Stimulated activated CD8-positive, alpha-beta memory T cell treated with anti-CD3 and anti-CD28 coated beads, Interleukin-7, amount 100 ng/mL, for 4 hours (primary cell): ENCODE data around the gene PHLDA2.
A peak's percentile ranks its signal among the peaks of the same experiment; 100 is the strongest.

Source experiments
- DNase-seq, 2 donors: peaks; one replicate each; pipeline ENCODE4 v3.0.0-alpha.2; 2020; ENCODE audit warnings: low read depth in 2 of 2

PHLDA2 gene

DNA sequence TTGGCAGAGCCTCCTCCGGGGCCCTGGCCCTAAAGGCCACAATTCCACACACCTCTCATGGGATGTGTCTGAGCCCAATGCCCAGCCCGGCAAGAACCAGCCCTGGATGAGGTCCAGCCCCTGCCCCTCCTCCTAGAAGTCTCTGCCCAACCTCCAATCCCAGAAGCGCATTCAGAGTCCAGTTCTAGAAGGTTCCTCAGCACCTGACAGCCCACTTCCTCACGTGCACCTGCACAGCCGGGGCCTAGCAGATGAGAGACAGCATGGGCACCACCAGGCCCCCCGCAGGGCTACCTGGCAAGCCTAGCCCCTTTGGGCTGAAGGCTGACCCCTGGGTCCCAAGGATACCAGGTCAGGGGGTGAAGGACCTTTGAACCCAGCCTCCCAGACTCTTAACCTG is 32.2 kb downstream of the PHLDA2 start:
- DNase-seq = no peak

DNA sequence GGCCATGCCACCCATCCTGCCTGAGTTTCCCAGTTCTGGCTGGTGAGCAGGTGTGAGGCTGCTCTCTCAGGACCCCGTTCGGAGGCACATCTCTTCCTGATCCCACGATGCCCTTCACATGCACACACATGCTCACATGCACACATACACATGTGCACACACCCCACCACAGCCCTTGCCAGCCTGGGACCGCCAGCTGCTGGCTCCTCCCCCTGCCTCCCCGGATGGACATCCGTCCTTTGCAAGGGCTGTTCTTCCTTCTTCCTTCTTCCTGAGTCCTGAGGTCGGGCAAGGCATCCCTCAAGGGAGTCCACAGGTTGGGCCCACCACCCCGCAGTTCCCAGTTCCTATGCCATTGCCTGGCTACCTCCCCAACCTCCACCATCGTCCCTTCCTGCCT is 33.2 kb downstream of the PHLDA2 start:
- no peak for DNase-seq

DNA sequence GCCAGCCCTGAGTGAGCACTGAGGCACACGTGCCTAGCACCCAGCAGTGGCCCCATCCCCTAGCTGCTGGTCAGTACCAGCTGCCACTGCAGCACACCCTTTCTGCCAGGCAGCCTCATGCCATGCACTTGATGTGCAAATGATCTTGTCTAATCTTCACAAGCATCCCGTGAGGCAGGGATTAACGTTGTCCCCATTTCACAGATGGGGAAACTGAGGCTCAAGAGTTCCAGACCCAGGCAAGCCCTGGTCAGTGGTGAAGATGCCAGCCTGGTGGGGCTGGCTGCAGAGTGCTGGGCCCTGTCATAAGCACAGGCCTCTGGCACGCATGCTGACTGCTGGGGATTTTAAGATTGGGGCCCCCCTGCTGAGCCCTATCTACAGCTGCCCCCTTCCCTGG is 35.3 kb downstream of the PHLDA2 start:
- DNase-seq = no peak

DNA sequence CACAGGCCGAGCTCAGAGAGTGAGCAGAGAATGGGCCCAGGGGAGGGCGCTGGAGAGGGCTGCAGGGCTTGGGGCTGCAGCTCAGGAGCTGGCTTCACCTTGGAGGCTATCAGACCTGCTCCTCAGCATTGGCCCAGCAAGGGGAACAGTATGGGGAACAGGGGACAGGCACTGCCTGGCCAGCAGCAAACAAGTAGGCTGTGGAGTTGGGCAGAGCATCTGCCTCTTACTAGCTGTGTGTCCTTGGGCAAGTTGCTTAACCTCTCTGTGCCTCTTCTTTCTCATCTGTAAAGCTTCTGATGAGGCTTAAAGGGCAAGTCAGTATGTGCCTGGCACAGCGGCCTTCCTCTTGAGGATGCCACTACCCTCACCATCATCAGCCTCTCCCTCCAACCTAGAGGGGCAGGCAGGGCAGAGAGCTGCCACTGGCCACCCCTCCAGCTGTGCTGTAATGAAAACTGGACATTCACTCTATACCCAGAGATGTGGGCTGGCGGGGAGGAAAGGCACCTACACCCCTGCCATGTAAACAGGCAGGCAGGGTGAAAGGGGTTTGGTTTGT is 36.2 kb downstream of the PHLDA2 start:
- DNase-seq = no peak

DNA sequence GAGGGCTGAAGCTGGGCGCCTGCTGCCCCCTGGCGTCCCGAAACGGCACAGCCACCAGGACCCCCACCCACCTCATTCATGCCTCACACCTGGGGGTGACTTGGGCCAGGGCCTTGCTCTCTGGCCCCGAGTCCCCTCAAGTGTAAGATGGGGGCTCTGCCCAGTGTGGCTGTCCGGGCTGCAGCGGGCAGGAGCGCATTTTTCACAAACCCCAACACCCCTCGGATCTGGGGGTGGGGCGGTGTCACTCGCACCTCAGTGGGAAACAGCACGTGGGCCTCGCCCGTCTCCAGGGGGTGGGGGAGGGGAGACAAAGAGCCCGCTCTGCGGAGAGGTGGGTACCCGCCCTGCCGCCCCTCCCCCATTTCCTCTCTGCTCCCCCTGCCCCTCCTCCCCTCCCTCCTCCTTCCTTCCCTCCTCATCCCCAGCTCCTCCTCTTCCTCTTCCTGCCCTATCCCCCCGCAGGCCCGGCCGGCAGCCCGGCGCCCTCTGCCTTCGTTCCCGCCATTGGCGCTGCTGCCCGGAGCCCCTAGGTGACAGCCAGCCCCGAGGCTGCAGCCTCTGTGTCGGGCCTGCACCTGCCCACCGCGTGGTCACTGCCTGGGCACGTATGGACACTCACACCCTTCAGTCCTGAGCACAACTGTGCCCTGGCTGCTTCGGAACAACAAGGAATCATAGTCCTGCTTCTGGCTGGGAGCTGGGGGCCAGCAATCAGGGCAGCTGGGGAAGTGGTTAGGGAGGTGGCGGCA is 36.8 kb downstream of the PHLDA2 start:
- DNase-seq = peak in 1 of 2 donors; percentile 46

DNA sequence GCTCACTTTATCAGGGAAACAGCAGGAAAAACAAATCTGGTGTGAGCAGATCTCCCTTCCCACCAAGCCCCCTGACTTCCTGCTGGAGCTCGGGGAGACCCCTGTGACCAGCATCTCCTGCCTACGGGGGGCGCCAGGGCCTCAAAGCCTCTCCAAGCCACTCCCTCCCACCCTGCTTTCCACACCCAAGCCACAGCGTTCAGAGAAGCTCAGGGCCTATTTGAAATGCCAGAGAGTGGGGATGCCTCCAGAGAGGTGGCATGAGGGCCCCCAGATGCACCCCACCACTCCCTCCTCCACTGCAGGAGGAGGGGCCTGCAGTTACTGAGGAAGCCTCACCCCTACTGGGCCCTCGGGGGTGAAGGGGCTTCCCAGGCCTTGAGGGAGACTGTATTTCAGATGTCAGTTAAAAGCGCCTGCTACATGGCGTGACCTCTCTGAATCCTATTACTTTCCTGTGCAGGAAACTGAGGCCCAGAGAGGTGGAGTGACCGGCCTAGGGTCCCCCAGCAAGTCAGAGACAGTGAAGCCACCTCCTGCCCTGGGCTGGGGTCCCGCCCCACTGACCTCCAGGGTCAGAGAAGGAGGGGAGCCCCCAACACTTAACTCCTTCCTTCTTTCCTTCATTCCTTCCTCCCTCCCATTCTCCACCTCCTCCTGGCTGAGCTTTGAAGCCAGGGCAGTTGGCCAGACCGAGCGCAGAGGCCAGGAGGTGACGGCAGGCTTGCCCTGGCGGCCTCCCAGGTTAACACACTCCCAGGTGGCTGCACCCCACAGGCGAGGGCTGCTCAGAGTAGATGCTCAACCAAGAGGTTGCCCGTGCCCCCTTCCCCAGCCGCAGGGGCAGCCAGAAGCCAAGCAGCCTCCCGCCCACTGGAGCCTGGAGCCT is 37.6 kb downstream of the PHLDA2 start:
- DNase-seq = no peak

DNA sequence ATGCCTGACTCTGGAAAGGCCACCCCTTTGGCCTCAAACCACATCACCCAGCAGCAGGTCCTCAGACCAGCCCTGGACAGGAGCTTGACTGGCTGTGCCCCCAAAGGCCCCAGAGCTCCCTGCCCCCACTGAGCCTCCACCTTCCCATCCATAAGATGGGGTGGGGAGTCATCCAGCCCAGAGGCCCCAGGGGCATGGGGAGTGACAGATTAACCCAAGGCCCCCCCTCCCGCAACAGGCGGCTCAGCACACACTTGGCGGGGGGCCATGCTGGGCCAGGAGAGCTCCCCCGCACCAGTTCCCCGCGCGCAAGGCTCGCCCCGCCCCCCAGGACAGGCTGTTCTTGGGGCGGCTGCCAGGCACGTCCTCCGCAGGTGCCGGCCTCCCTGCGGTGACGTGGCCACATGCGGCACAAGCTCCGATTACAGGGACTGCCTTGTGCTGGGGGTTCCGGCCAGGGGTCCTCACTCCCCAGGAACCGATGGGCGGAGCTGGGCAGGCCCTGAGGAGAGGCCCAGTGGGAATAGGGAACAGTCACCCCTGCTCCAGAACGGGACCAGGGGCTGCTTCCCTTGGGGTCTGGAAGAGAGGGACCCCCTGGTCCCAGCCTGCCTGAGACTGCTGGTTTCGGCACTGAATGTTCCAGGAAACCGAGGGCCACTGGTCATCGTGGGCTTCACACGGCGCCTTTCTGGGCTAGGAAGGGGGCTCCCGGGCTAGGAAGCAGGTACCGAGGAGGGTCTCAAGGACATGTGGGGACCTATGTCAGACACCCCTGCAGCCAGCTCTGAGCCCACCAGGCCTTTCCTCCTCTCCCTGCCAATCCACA is 38.5 kb downstream of the PHLDA2 start:
- DNase-seq = no peak

DNA sequence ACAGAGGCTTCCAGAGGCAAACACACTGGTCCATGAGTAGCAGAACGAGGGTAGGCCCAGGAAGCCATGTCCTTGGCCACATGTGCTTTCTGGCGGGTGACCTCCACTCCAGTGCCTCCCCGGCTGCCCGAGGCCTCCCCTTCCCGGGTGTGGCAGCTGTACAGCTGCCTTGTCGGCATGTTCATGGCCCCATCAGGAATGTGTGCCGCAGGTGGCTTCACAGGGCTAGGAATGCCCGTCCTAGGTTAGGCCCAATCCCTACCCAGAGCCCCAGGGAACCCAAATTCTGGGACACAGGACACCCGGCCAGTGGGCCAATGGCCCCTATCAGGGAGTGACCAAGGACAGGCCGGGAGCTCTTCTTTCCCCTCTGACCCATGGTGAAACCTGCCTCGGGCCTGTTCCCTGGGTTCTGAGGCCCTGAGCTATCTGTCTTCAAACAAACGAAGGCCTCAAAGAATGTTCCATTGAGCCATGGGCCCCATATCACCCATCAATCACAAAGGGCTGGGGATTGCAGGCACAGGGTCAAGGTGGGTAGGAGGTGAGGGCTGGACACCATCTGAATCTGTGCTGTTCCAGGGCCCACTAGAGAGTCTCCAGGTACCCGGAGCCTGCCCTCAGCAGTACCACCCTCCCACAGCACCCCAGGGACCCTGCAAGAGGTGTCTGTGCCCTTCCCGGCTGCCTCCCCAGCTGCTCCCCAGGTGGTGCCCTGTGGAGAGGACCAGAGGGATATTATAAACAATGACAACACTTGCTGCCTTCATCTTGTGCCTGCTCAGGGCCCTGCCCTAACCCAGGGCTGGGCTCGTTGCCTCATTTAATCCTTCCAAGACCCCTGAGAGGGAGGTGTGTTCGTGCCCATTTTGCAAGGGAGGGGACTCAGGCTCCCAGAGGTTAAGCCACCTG is 39.6 kb downstream of the PHLDA2 start:
- no peak for DNase-seq

DNA sequence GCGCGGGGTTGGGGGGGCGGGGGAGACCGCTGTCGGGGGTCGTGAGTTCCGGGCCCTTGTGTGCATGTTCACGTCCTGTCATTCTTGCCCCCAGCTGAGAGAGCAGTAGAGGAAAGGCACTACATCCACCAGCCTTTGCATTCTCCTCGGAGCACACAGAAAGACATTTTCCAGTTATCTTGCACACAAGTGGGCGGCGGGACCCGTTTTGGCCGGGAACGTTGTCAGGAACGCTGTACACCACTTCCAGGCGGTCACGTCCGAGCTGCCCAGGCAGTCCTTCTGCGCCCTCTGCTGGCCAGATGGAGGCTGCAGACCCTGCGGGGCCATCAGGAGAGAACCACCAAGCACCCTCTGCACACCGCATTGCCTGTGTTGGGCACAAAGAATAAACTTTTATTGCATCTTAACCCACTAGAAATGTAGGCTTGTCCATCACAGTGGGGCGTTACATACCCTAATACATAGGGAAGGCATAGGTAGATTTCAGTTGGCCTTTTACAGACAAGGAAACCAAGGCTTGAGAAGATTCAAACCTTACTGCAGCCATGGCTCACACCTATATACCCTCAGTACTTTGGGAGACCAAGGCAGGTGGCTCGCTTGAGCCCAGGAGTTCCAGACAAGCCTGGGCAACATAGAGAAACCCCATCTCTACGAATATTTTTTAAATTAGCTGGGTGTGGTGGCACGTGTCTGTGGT is 40.8 kb downstream of the PHLDA2 start:
- DNase-seq = peak; percentile 66 to 76

DNA sequence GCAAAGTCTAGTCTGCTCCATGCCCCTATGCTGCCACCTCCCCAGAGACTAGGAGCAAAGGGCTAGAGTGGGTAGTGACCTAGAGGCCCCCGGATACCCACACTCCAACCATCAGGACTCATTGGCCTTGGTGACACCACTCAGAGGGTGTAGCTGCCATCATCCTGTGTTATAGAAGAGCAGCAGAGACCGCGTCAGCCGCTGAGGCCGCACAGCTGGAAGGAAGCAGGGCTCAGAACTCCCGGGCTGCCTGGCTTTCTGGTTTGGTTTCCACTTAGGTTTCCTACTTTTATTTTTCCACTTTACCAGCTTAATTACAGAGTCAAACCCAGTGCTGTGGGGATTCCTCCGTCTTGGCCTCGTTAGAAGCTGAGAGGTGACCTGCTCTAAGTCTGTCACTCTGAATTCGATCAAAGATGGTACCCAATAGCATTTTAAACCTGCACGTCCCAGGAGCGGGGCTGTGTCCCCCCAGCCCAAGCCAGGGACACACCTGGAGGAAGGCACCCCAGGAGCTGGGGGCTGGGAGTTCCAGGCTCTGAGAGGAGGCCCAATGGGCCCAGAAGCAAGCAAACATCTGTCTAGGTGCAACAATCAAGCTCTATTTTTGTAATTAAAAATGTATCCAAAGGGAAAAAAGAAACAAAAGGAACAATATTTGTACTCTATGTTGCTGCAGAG is 41.6 kb downstream of the PHLDA2 start:
- no peak for DNase-seq

DNA sequence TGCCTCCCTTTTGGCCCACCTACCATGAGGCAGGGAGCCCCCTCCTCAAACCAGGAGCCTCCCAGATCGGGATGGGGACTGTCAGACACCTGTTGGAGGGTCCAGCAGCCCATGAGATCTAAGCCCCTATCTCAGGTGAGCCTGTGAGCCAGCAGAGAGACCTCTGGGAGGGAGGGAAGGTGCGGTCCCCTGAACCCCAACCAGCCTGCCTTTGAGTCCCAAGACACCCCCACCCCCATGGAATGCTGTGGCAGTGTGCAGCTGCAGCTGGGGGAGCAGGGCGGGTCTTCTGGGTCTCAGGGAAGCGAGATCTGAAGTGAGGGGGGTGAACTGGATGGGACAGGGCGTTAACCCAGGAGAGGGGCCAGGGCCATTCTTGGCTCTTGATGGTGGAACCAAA is 42.3 kb downstream of the PHLDA2 start:
- no peak for DNase-seq

DNA sequence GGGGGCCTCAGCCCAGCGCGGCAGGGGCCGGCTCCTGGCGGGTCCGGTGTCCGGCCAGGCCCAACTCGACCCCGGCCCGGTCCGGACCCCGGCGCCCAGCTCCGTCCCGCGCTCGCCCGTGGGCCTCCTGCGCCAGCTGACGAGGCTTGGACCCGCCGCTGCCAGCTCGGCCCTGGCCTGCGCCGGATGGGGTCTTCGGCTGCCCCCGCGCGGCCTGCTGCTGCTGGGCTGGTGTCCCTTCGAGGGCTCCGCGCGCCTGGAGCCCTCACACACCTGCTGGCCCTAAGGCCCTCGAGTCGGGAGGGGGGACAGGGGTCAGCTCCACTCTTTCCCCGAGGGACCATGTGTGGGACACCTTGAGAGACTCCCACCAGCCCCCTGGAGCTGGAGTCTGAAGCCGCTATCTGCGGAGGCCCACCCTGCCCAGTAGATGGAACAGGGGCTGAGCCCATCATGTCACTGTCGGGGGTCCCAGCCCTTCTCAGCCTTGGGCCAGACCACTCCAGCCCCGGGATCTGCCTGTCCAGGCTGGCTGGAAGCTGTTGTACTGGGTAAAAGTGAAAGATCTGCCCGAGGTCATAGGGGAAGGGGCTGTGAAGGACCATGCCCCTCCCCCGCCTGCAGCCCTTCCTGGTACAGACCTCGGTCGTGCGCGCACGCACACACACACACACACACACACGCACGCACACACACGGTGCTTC is 42.9 kb downstream of the PHLDA2 start:
- no peak for DNase-seq

DNA sequence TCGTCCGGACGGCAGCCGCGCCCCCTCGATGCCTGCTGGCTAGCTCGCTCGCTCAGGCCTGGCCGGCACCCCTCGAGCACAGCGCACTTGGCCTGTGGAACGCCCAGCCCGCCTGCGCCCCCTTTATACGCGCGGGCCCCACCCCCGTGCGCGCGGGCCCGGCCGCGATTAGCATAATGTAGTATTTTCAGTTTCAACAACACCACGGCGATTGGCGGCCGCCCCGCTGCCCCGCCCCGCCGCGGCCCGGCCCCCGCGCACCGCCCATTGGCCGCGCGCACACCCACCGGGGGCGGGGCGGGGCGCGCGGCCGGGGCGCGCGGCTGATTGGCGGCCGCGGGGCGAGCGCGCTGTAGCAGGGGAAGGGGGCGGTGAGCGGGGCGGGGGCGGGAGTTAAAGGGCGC is 43.5 kb downstream of the PHLDA2 start, which contains the start of gene CDKN1C:
TSS of gene CDKN1C (minus strand) at position 98 of the 404 bp plus-strand sequence. CDS start 319 bp downstream, outside the sequence.
- peak; percentile 62 to 81 for DNase-seq

DNA sequence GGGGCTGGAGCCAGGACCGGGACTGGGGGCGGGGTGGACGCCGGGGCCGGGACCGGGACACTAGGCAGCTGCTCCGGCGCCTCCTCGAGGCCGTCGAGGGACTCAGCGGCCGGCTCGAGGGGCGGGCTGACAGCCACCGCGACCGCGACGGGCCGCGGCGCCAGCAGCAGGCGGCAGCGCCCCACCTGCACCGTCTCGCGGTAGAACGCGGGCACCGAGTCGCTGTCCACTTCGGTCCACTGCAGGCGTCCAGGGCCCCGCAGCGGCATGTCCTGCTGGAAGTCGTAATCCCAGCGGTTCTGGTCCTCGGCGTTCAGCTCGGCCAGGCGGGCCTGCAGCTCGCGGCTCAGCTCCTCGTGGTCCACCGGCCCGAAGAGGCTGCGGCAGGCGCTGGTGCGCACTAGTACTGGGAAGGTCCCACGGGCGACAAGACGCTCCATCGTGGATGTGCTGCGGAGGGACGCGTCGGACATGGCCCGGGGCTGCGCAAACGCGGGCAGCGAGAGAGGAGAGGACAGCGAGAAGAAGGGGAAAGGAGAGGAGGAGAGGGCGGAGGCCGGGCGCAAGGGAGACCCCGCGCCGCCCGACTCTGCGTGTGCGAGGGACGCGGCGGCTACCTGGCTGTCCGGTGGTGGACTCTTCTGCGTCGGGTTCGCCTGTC is 44.1 kb downstream of the PHLDA2 start:
- no peak for DNase-seq

DNA sequence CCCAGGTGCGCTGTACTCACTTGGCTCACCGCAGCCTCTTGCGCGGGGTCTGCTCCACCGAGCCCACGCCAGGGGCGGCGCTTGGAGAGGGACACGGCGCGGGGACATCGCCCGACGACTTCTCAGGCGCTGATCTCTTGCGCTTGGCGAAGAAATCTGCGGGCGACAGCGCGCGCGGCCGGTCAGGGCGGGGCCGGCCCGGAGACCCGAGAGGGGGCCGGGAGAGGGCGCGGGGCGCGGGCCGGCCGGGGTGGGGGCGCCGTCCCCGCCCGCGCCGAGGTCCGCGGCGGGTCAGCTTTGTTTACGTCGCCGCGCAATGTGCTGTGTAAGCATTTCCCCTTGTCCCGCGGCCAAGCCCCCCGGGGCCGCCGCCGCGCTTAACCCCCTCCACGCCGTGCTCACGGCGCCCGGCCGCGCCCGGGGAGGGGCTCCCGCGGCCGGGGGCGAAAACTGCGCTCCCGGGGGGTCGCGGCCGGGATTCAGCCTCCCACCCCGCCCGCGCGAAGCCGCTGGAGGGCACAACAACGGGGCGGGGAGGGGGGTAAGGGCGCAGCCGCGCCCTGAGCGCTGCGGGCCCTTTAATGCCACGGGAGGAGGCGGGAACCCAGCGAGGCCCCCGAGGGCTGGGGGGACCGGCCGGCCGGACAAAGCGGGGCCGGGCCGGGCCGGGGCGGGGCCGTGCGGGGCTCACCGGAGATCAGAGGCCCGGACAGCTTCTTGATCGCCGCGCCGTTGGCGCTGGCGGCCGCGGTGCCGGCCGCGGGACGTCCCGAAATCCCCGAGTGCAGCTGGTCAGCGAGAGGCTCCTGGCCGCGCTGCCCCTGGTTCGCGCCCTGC is 45.0 kb downstream of the PHLDA2 start:
- DNase-seq = no peak

DNA sequence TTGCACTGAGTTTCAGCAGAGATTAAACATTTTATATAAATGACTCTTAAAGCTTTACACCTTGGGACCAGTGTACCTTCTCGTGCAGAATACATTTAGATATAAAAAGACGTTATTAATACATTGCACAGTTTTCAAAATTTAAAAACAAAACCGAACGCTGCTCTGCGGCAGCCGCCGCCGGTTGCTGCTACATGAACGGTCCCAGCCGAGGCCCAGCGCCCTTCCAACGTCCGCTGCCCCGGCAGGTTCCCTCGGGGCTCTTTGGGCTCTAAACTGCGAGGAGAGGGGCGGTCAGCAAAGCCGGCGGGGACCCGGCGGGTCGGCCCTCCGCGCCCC is 45.6 kb downstream of the PHLDA2 start:
- DNase-seq = no peak

DNA sequence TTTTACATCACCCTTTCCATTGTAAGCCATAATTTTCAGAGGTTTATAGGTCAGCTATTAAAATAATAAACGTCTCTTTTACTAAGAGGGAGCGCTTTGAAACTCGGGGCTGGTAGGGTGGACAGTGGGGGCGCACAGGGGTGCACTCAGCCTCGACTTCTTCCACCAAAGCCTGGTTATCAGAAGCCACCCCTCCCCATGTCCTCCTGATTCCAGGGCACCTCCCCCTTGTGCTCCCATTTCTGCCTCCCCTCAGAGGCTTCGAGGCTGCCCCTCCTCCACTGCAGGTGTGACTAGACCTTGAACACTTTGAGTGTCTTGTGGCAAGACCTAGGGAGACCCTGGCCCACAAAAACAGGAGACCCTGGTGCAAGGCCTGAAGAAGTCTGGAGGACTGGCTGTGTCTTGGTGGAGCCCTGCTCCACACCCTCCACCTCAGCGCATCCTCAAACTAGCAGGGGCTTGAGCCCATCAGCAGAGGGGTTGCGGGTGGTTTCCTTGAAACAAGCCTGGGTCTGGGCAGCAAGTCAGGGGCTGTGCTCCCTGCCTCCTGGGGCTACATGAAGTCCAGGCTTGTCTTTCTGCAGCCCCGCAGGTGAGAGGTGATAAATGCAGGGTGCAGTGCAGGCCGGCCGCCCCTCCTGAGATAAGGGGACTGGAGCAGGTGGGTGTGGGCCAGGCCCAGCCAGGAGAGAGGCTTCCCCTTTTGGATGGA is 46.7 kb downstream of the PHLDA2 start:
- DNase-seq = no peak
